ENCODE measurements around the gene TBX2. TPM values are rescaled to one million over a fixed set of nuclear protein-coding genes. Genes with fewer than 3 reads are reported as not detected.

The TBX2 gene
- total and polyA plus RNA-seq, 2 of the 13 experiments (the other 11 are each of a cell fraction or from before 2014, with no cell fraction given) = 2.8 to 15.3 TPM

GRCh38 chr17:61362396-61362795 lies 37.2 kb upstream of the TBX2 start (continued):
- 0 out of 2 replicates have a peak, but pooled peaks have one; percentile 42 for TF ChIP-seq ZNF547 (CRISPR knock-in tag; IDR thresholded peaks at IDR 0.05)
- 0 out of 2 replicates have a peak, but pooled peaks have one; percentile 31 for TF ChIP-seq ATF2 (CRISPR knock-in tag; IDR thresholded peaks at IDR 0.05)
- no peak for TF ChIP-seq CHD2 (IDR thresholded peaks at IDR 0.05; ENCODE audit: low read depth, low read length)

GRCh38 chr17:61362852-61363600 lies 36.6 kb upstream of the TBX2 start:
- DNase-seq (ENCODE audit: low spot score) (peak; percentile 57), ATAC-seq (peak; percentile 62), FAIRE-seq (no peak)
- Histone ChIP-seq H3K9me3 (ENCODE audit: low read length) (no peaks in the 10 kb centered on the region), H3K79me2 (ENCODE audit: insufficient read depth, low read length) (no peaks in the 10 kb centered on the region), H3K4me1 (ENCODE audit: insufficient read depth, low read length) (peaks cover 99% of the 10 kb centered on the region), H3K27ac (ENCODE audit: extremely low read length, insufficient read depth, low read length) (peak overlapping the region; percentile 89), H3K4me3 (replicated peaks in 1 of 3; ENCODE audit: insufficient read depth in 1 of 3, low read depth in 2 of 3, low read length in 3 of 3) (peak overlapping the region in 1 of 3 experiments; percentile 46; a peak in 1 of 6 replicates), H3K4me2 (ENCODE audit: low read depth, low read length) (peak overlapping the region; percentile 77), H3K27me3 (ENCODE audit: control insufficient read depth in 1 of 2, insufficient read depth in 2 of 2, low read length in 2 of 2) (no peaks in the 10 kb centered on the region), H3K9ac (ENCODE audit: insufficient read depth, low read depth, low read length) (peak overlapping the region; percentile 67), H2AFZ (ENCODE audit: low read length) (no peak overlapping the region), H4K20me1 (ENCODE audit: insufficient read depth, low read length) (no peaks in the 10 kb centered on the region), H3K36me3 (replicated peaks in 1 of 2; ENCODE audit: control insufficient read depth in 1 of 2, insufficient read depth in 2 of 2, low read length in 2 of 2) (no peaks in the 10 kb centered on the region)
- in situ Hi-C loops (cut with HindIII; ENCODE audit: extremely low pct_ligation_motif_present, low pct_unique_long_range_greater_than_20kb) (no loop called here), intact Hi-C loops (cut with micrococcal nuclease; ENCODE audit: unreplicated experiment) (loop anchor here (1.0 to 2.0 kb wide), 4 partner anchors 8 to 36 kb away; partner anchors contain the start of gene TBX2)
- 13% methylated on average over 9 of the region's 9 CpGs for WGBS (ENCODE audit: low lambda C conversion rate)
- ChIA-PET POLR2A (interaction anchor here (0.9 to 6.3 kb wide), 8 partner anchors 11 to 44 kb away, joined by 3 to 56 read pairs (median 9); partner anchors contain the start of gene TBX2), CTCF (ENCODE audit: low intra/inter-chr PET ratio, low total read pairs) (interaction anchor here (1.3 kb wide), 1 partner anchor 26 kb away, joined by 3 read pairs; no protein-coding TSS in a partner anchor)
- TSS peak; percentile 73 for BruUV-seq (replicated peaks)
- TF ChIP-seq MTF2 (CRISPR knock-in tag; IDR thresholded peaks at IDR 0.05; ENCODE audit: borderline replicate concordance) = no peak
- peak; percentile 53; the same call in 1 of the 2 replicates for TF ChIP-seq CHD4 (IDR thresholded peaks at IDR 0.05; ENCODE audit: borderline replicate concordance, low read length)
- 0 out of 2 replicates have a peak, but pooled peaks have one; percentile 53 for TF ChIP-seq ZNF136 (CRISPR knock-in tag; IDR thresholded peaks at IDR 0.05; ENCODE audit: low read depth)
- peak; percentile 72 for TF ChIP-seq FOXO1 (CRISPR knock-in tag; IDR thresholded peaks at IDR 0.05)
- no peak for TF ChIP-seq MAF1 (CRISPR knock-in tag; IDR thresholded peaks at IDR 0.05; ENCODE audit: borderline replicate concordance)
- no peak for TF ChIP-seq SOX6 (IDR thresholded peaks at IDR 0.05)
- TF ChIP-seq SOX6 (CRISPR knock-in tag; IDR thresholded peaks at IDR 0.05) = no peak
- TF ChIP-seq FOXP1 (IDR thresholded peaks at IDR 0.05) = no peak
- peak; percentile 35; the same call in 1 of the 2 replicates for TF ChIP-seq FOXP1 (CRISPR knock-in tag; IDR thresholded peaks at IDR 0.05)
- TF ChIP-seq KLF11 (CRISPR knock-in tag; IDR thresholded peaks at IDR 0.05) = peak; percentile 35; the same call in 1 of the 2 replicates
- TF ChIP-seq FOXO4 (CRISPR knock-in tag; conservative IDR thresholded peaks at IDR 0.05) = 0 out of 2 replicates have a peak, but pooled peaks have one; percentile 10
- TF ChIP-seq NR2F2 (IDR thresholded peaks at IDR 0.05; ENCODE audit: borderline replicate concordance, low read depth) = no peak
- peak; percentile 16; the same call in 1 of the 2 replicates for TF ChIP-seq POLR2G (IDR thresholded peaks at IDR 0.05; ENCODE audit: low read depth, low read length)
- no peak for TF ChIP-seq XBP1 (CRISPR knock-in tag; IDR thresholded peaks at IDR 0.05)
- no peak for TF ChIP-seq ZNF878 (CRISPR knock-in tag; IDR thresholded peaks at IDR 0.05)
